Heart right ventricle (tissue), 16 donors: Measurements from ENCODE around the gene MEGF9. TPM values are rescaled to one million over a fixed set of nuclear protein-coding genes. Genes with fewer than 3 reads are reported as not detected.

ENCODE experiments used
- ATAC-seq, 8 donors: fragments of 200-7000 bp; cut with Tn5 transposase; one replicate each; pipeline ENCODE4 v1.9.1; 2020; ENCODE audit warnings: mild to moderate bottlenecking in 8 of 8, moderate library complexity in 8 of 8, moderate number of reproducible peaks in 1 of 8
- DNase-seq, 2 donors: peaks; one replicate each; pipeline ENCODE4 v3.0.0-alpha.2; 2020
- H3K27ac ChIP-seq, 10 donors: fragments of 200-600 bp; sonication (generic) in 2 of 10; one replicate each; pipeline versions ENCODE4 v1.5.0 to v1.8.0; 2020 to 2022; ENCODE audit warnings: mild to moderate bottlenecking in 3 of 10
- H3K27me3 ChIP-seq, 7 donors: fragments of 200-600 bp; one replicate each; pipeline ENCODE4 v1.8.0; 2021 to 2022; ENCODE audit warnings: mild to moderate bottlenecking in 2 of 7
- H3K36me3 ChIP-seq, 9 donors: fragments of 200-600 bp; sonication (generic) in 1 of 9; one replicate each; pipeline versions ENCODE4 v1.5.0 to v1.8.0; 2020 to 2022; ENCODE audit warnings: mild to moderate bottlenecking in 2 of 9
- H3K4me1 ChIP-seq, 9 donors: fragments of 200-600 bp; sonication (generic) in 1 of 9; one replicate each; pipeline versions ENCODE4 v1.5.0 to v1.8.0; 2020 to 2022; ENCODE audit warnings: mild to moderate bottlenecking in 4 of 9
- H3K4me3 ChIP-seq, 10 donors: fragments of 200-600 bp; sonication (generic) in 2 of 10; one replicate each; pipeline versions ENCODE4 v1.5.0 to v1.8.0; 2020 to 2022; ENCODE audit warnings: mild to moderate bottlenecking in 7 of 10, moderate library complexity in 2 of 10
- H3K9me3 ChIP-seq, 11 donors: fragments of 200-600 bp in 10 of 11; sonication (generic) in 2 of 11; one replicate each; pipeline versions ENCODE4 v1.5.0 to v1.8.0; 2013 to 2022; ENCODE audit warnings: mild to moderate bottlenecking in 2 of 11, control low read depth in 1 of 11, moderate library complexity in 1 of 11
- WGBS, 2 donors: extraction: QIAGEN DNeasy Blood & Tissue Kit; methylation state at CpG; one replicate each; pipeline ENCODE4 v1.1.7; 2013; ENCODE audit warnings: inconsistent platforms in 1 of 2; 5-methylcytosine and 5-hydroxymethylcytosine counted together
- intact Hi-C, 10 donors: fragments of 100-400 bp; cut with DNase I; formaldehyde crosslinking; loops; one replicate each; pipeline versions ENCODE4 v1.11.1 to v1.14.2; 2022
- polyA plus RNA-seq, 2 donors: library from polyadenylated mRNA; stranded (reverse); fragments of 200-250 nt; gene quantifications; one replicate each; pipeline ENCODE4 v1.2.3, GENCODE V29; 2013
- total RNA-seq, 10 donors: library from RNA; stranded (reverse); fragmentation: NEBNext Ultra II Directional in 3 of 10; extraction: Animal tissue kit (Norgen Biotek cat#: 25700) in 3 of 10; gene quantifications; one replicate each; pipeline versions ENCODE4 v1.2.1 to v1.2.4, GENCODE V29; 2021 to 2023
- TF ChIP-seq, protein P1 (sequence below), 9 donors: fragments of 200-600 bp; sonication (generic) in 2 of 9; IDR thresholded peaks; one replicate each; pipeline versions ENCODE4 v1.5.0 to v1.8.0; 2021 to 2022; ENCODE audit warnings: antibody characterized with exemption in 9 of 9, mild to moderate bottlenecking in 5 of 9, moderate library complexity in 1 of 9
- donor health status: Arrhythmogenic right ventricular cardiomyopathy.
- donor health status: ischemic (EF 13 %, LVEDD 7.1; RV severe dilation, severe dysfunction).
- donor health status: healthy with polysubstance abuse.
- donor health status: DM: no; HTN: yes; CAD: no.
- donor health status: DM: no; HTN: no; CAD: no.
- donor health status: ischemic (EF 25% LVEDD 6.9; RV normal size, moderate dysfunction).
- donor health status: ischemic (EF 25% LVEDD 5.7; RV mildly dilated, moderate dysfunction).
- donor health status: healthy.
- donor health status: DM: yes; HTN: yes; CAD: no.
- donor health status: Ischemic cardiomyopathy.
- donor health status: ischemic (EF 35%, LVEDD 5.7; RV mildly dilated, moderate dysfunction).
- donor health status: nonischemic (EF 11% LVEDD 7.7; RV severe dilation, severe dysfunction).
- donor health status: DM: yes; HTN: yes; CAD: no.
- donor health status: PGD.
- donor health status: ischemic (EF 29% LVEDD 5.4; RV normal size, mild dysfunction).
- donor health status: nonischemic (EF 23%, LVEDD 6.1; RV moderate dilation, normal function).

Gene MEGF9
- total and polyA plus RNA-seq, 12 donors, result 3.0 to 39.1 (median 8.5) TPM

DNA sequence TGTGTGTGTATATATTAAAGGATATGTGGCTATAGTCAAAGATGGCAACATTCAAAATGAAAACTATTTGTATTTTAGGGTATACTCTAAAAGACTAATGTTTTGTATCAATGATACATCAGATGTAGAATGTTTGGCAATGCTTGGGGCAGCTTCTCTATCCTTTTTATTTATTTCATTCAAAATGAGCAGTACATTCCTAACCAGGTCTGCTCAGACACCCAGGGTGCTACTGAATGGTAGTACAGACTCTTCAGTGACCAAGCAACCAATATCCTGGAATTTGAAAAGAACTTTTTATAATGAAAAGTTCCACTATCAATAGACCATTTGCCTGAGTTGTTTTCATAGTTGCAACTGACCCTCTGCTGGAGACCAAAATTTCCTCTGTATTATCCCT, 23.9 kb downstream of the MEGF9 start:
- Histone ChIP-seq H3K4me3 (no peak overlapping the region), H3K27me3 (no peaks in the 10 kb centered on the region), H3K9me3 (no peaks in the 10 kb centered on the region), H3K36me3 (no peaks in the 10 kb centered on the region), H3K27ac (no peak overlapping the region), H3K4me1 (peaks cover 0 to 71% (median 0%) of the 10 kb centered on the region in 9 donors)
- intact Hi-C loops, result no loop called here
- TF ChIP-seq, protein P1, sequence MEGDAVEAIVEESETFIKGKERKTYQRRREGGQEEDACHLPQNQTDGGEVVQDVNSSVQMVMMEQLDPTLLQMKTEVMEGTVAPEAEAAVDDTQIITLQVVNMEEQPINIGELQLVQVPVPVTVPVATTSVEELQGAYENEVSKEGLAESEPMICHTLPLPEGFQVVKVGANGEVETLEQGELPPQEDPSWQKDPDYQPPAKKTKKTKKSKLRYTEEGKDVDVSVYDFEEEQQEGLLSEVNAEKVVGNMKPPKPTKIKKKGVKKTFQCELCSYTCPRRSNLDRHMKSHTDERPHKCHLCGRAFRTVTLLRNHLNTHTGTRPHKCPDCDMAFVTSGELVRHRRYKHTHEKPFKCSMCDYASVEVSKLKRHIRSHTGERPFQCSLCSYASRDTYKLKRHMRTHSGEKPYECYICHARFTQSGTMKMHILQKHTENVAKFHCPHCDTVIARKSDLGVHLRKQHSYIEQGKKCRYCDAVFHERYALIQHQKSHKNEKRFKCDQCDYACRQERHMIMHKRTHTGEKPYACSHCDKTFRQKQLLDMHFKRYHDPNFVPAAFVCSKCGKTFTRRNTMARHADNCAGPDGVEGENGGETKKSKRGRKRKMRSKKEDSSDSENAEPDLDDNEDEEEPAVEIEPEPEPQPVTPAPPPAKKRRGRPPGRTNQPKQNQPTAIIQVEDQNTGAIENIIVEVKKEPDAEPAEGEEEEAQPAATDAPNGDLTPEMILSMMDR (IDR thresholded peaks at IDR 0.05), result no peak
- DNase-seq (no peak), ATAC-seq (no peak)

GRCh38 chr9:120689860-120690259, 24.4 kb downstream of the MEGF9 start:
- WGBS, 2 donors, result 70 to 80% methylated on average over 3 of the region's 3 CpGs
- Histone ChIP-seq H3K4me1 (peaks cover 0 to 74% (median 2%) of the 10 kb centered on the region in 9 donors), H3K9me3 (no peaks in the 10 kb centered on the region), H3K4me3 (no peak overlapping the region), H3K27ac (no peak overlapping the region), H3K27me3 (no peaks in the 10 kb centered on the region), H3K36me3 (no peaks in the 10 kb centered on the region)
- intact Hi-C loops, result no loop called here
- ATAC-seq, result no peak
- TF ChIP-seq, protein P1 (IDR thresholded peaks at IDR 0.05), result no peak
- DNase-seq, result no peak

GRCh38 chr9:120688758-120689157, 25.5 kb downstream of the MEGF9 start:
- 66% methylated on average over 3 of the region's 3 CpGs for WGBS, 2 donors
- no peak for DNase-seq
- ATAC-seq, result no peak
- Histone ChIP-seq H3K4me3 (no peak overlapping the region), H3K27ac (no peak overlapping the region), H3K4me1 (peaks cover 0 to 72% (median 7%) of the 10 kb centered on the region in 9 donors), H3K27me3 (no peaks in the 10 kb centered on the region), H3K9me3 (no peaks in the 10 kb centered on the region), H3K36me3 (no peaks in the 10 kb centered on the region)
- intact Hi-C loops, result no loop called here
- TF ChIP-seq, protein P1 (IDR thresholded peaks at IDR 0.05), result no peak

DNA sequence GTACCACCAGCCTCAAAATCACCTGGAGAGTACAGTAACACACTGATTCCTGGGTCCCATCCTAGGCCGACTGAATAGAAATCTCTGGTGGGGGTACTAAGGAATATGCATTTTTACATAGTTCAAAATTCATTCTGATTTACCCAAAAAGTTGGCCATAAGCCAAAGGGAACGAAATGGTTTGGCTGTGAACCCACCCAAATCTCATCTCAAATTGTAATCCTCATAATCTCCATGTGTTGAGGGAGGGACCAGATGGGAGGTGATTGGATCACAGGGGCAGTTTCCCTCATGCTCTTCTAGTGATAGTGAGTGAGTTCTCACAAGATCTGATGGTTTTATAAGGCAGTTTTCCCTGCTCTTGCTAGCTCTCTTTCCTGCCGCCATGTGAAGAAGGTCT, 31.1 kb downstream of the MEGF9 start:
- H3K27ac ChIP-seq, result no peak overlapping the region
- DNase-seq (no peak), ATAC-seq (no peak)
- peaks cover 0 to 39% (median 0%) of the 10 kb centered on the region in 9 donors for H3K4me1 ChIP-seq
- TF ChIP-seq, protein P1 (IDR thresholded peaks at IDR 0.05), result no peak
- peaks cover 0 to 8% (median 0%) of the 10 kb centered on the region in 11 donors for H3K9me3 ChIP-seq
- no peak overlapping the region for H3K4me3 ChIP-seq
- H3K27me3 ChIP-seq, result no peaks in the 10 kb centered on the region
- WGBS, 2 donors, result 74 to 77% methylated on average over 3 of the region's 3 CpGs
- no peaks in the 10 kb centered on the region for H3K36me3 ChIP-seq
- intact Hi-C loops, result no loop called here
